GM19193 (cell line): ENCODE results near the gene GTSE1.

Experiments
- POLR2A ChIP-seq: IDR thresholded peaks from 4 replicates; pipeline ENCODE4 v1.6.1; 2011; ENCODE audit not compliant: insufficient read depth, insufficient read length; ENCODE audit errors: extremely low read depth

The GTSE1 gene

DNA sequence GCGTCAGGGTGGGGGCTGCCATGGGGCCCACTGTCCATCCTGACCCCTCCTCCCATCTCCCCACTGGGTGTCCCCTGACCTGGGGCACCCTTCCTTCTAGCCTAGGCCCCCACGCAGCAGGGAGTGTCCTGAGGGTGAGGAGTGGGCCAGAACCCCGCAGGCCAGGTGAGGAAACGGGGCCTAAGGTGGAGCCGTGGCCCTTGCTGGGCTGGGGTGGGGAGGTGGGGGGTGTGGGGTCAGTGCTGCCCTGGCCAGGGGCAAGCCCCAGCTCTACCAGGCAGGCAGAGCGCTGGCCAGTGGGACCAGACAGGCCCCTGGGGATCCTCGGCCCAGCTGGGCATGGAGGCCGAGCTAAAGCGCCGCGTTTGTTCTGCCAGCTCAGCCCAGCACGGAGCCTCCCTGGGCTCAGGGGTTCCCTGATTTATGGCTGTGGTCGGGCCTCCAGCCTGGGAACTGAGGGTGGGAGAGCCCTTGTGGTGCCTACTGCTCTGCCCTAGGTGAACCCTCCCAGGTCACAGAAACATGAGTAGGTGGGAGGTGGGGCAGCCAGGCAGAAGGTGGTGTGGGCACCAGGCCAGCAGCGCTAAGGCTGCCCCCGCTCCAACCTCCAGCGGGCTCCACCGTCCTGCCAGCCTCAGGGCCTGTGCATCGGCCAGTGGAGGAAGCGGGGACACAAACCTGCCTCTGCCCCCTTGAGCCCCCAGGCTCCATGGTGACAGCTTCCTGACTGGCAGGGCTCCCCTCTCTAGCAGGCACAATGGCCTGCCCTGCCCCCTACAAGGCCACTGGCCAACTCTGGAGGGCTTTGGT is 61.2 kb downstream of the GTSE1 start:
- no peak for TF ChIP-seq POLR2A

DNA sequence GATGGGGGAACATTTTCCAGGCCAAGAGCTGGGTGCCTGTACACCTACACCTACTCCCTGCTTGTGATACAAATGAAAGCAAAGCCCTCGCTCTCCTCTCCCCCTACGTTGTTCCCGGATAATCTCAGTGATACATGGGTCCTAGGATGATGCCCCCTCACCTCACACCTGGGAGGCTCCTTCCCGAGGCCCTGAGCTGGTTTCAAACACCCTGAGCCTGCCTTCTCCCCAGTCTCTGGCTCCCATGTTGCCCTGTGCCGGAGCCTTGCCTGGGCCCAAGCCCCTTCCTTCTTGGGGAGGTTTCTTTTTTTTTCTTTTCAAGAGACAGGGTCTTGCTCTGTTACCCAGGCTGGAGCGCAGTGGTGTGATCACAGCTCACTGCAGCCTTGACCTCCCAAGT is 62.1 kb downstream of the GTSE1 start:
- no peak for TF ChIP-seq POLR2A

DNA sequence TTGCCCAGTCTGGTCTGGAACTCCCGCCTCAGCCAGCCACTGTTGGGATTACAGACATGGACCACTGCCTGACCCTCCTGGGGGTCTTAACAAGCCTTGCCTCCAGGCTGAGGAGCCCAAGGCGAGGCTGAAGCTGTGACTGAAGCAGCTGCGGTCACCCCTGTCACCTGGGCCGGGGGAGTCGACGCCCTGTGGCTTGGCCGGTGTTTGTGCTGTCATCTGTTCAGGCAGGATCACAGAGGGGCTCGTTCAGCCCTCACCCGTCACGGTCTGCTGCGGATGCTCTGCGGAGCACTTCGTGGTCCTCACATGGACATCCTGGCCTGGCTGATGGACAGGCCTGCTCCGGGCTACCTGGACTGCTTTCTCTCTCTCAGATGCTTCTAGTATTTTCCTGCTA is 62.7 kb downstream of the GTSE1 start:
- TF ChIP-seq POLR2A: no peak

DNA sequence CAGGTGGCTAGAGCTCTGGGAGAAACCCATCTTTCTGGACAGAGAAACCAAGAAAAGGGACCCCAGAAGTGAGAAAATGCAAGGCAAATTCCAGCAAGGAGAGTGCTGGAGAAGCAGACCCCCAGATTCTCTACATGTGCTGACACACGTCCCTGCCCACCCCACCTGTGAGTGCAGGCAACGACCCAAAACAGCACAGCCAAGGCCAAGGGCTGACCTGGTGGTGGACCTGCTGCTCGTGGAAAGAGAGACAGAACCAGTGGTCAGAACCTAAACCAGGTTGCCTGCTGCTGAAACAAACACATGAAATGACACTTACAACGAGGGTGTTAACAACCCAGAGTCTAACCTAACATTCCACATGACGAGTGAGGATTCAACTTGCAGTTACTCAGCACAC is 63.4 kb downstream of the GTSE1 start:
- TF ChIP-seq POLR2A: no peak

DNA sequence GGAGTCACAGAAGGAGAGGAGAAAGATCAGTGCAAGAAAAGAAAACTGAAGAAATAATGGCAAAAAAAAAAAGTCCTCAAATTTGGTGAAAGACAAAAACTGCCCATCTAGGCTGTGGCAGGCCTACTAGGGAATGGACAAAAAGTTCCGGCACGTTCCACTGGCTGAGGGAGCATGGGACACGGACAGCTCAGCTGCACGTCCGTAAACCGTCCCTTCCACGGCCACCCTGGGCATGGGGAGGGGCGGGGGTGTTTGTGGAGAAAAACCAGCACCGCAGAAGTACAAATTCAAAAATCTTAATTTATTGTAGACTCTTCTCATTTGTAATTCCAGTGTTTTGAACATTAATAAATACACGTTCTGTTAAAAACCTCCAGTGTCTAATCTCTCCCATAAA is 64.2 kb downstream of the GTSE1 start:
- TF ChIP-seq POLR2A: no peak

DNA sequence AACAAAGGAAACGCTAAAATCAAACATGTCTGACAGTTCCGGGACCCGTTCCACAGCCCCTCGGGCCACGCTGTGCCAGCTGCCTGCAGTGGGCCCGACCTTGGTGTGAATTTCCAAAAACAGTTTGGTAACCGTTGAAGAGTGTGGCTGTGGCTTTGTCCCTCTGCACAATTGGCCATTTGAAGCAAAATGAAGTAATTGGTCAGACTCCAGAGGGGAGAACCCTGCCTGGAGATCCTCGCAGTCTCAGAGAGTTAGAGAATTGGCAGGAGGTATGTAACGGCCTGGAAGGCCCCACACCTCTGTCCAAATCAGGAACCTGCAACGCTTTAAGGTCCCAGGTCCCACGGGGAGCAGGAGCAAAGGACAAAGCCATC is 65.1 kb downstream of the GTSE1 start:
- no peak for TF ChIP-seq POLR2A

DNA sequence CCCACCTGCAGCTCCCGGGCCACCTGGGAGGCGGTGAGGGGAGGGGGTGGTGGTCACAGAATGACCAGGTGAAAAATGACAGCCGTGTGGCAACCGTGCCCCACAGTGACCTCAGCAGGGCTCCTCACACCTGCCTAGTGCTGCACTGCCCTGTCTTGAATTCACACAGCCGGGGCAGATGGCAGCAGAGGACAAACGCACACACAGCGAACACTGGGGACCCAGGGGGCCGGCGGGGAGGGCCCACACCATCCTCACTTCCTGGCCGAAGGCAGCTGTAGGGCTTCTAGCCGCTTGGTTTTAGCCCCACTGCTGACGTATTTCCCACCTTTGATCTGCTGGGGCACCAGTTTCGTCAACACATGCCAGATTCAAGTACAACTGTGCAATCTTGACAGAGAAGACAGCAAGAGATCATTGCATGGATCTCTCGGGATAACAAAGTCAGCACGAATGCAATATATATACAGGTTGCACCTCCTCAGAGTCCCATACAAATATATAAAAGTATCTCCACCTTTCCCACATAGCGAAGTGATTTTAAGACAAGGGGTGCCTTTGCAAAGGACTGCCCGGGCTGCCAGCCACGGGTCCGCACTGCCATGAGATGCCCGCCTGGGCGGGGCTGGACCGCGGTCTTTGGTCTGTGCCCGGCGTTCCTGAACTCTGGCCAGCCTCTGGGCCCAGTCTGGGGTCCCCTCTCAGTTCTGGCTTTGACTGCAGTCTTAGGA is 65.7 kb downstream of the GTSE1 start:
- no peak for TF ChIP-seq POLR2A

DNA sequence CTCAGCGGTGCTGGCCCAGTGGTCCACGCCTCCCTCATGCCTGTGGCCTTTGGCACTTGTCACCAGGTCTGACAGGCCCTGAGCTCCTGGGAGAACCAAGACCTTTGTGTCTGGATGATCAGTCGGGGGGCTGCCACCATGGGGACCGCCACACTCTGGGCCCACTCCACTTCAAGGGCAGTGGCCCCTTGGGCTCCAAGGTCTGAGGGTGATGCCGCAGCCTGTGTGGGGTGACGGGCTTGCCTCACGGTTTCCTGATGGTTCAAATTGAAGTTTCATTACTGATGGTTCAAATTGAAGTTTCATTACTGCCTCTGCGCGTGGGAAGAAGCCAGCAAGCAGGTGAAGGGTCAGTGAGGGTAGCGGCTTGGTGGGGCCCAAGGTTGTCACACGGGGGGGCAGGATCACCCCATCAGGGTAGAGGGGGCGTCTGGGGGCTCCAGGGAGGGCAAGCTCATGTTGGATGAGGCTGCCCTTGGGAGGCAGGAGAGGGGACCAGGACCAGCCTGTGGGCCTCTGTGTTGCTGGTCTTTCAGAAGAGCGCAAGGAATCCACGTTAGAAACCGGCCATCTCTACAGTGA is 66.4 kb downstream of the GTSE1 start:
- no peak for TF ChIP-seq POLR2A

DNA sequence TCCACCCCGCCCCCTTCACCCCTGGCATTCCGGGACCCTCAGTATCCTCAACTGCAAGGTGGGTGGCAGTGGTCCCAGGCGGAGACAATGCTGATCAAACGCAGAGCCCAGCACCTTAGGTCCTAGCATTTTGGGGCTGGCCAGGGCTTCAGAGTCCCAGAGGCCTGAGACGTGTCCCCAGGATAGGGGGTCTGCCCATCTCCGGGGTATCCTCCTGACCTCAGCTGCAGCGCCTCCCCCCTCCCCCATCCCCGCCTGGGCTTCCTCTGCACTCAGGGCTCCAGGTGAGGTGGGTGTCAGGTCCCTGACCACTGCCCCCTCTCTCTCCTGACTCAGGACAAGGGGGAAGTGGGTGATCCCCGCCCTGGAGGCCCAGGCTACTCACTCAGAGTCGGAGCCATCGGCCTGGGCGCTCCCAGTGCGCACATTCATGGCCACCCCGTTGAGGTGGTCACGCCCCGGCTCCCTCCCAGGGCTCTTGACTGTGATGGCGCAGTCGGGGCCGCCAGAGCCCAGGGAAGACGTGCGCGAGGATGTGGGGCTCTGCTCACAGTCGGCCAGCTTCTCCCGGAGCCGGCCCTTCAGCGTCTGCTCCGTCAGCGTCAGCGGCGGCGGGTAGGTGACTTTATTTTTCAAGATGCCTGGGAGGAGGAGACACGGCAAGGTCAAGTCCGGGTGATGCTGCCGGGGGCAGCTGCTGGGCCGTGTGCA is 67.1 kb downstream of the GTSE1 start:
- no peak for TF ChIP-seq POLR2A

DNA sequence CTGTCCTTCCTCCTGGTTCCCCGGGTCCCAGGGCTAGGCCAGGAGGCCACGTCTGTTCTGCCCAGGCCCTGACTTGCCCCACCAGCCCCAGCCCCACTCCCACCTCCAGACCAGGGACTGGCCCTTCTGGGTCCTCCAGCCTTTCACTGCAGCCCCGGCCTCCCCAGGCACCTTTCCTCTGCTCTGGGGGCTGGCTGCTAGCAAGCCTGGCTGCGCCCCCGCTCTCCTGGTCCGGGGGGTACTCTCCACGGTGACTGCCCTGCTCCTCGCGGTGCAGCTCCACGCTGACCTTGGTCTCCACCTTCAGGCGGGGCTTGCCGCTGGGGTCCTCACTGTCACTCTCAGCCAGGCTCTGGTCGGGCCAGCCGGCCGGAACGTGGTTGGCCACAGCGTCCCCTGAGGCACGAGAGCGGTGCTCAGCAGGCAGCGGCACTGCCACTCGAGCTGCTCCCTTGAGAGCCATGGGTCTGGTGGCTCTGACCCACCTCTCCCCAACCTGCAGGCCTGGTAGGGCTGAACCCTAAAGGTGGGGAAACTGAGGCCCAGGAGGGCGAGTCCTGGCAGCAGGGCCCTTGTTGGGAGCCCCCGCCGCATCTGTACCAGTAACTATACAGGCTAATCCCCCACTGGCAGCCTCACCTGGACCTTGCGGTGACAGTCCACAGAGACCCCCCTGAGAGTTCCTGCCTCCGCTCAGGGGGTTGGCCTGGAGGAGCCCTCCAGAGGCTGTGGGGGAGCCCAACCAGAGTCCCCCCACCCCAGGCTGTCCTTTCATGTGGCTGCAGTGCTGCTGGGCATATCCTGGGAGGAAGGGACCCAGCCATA is 67.9 kb downstream of the GTSE1 start:
- TF ChIP-seq POLR2A: no peak

DNA sequence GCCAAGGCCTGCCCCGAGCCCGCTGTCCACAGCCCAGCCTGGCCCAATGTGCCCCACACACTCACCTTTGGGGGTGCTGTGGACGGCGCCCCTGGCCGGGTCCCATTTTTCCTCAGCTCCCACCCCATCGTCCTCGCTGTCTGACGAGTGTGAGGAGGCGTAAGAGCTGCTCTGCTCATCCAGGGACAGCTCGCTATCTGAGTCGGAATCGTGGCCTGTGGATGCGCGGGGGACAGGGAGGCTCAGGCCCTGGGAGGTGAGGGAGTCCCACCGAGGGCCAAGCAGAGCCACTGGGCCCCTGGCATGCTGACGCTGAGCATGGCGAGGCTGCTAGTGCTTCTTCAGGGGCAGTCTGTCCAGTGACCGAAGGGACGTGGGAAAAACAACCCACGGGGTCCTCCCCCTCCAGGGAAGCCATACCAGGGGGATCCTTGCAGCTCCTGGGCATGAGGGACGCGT is 68.5 kb downstream of the GTSE1 start:
- no peak for TF ChIP-seq POLR2A

DNA sequence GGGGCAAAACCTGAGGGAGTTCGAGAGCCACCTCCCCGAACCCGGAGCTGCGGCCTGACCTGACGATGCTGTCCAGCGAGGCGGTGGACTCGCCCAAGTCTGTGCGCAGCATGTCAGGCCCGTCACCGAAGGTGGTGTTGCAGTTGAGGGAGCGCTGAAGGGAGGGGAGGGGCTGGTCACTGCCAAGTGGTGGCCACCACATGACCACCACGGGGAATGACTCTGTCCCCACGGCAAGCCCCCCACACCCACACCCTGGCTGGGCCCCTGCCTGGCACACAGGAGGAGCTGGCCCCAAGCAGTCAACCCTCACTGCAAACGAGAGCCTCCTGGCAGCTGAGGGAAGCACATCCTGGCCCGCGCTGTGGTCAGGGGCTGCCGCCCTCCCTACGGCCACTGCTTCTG is 69.7 kb downstream of the GTSE1 start:
- TF ChIP-seq POLR2A: no peak

DNA sequence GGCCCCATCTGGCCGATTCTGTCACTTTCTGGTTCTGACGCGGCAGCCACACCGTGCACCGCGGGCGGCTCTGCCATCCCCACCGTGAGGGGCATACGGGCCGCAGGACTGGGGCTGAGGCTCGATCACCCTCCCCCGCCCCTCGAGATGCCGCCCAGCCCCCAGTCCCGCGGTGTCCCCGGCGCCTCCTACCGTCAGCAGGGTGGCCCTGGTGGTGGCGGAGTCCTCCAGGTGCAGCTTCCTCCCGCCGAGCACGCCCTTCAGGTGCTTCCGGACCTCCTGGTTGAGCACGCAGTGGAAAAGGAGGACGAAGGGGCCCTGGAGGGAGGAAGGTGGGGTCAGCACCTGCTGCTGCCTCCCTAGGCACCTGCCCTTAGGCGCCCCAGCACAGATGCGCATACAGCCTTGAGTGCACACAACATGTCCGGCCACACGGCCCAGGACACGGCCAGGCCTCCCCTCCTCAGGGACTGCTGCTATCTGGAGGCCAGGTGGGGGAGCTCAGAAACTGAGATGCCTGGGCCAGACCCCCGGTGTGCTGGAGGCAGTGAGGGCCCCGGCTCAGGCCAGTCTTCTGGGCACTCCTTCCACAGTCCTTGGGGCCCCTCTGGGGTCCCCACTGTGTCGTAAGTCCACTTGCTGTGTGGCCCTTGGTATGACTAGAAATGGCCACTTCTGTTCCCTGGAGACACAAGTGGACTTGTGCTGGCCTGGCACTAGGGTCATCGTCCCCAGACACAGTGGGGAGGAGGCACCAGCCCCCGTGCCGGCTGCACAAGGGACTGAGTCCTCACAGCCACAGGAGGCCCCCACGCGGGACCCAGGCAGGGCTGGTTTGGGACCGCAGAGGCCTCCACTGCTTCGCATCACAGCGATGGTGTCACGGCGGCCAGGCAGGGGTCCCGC is 70.4 kb downstream of the GTSE1 start:
- no peak for TF ChIP-seq POLR2A
